ENCODE results near the gene VAMP8. TPM values are rescaled to one million over a fixed set of nuclear protein-coding genes. Genes with fewer than 3 reads are reported as not detected.
A peak's percentile ranks its signal among the peaks of the same experiment; 100 is the strongest.
"Not testable (repeated sequence)": the region's sequence is repeated elsewhere in the genome, so short reads cannot be mapped to it uniquely, and the experiment has no call there.

The VAMP8 gene
- total and polyA plus RNA-seq, 4 experiments from 2014 or later: 98.5 to 612 (median 254) TPM

GRCh38 chr2:85551698-85552678 lies 25.4 kb upstream of the VAMP8 start:
- POLR2A ChIA-PET (ENCODE audit: partially characterized antibody): interaction anchor here (1.0 to 7.8 kb wide), 10 partner anchors 9 to 225 kb away, joined by 4 to 113 read pairs (median 8); partner anchors contain the start of genes C2orf68, GGCX, MAT2A and SH2D6
- H3K36me3 Mint-ChIP-seq: peaks cover 27 to 58% of the 10 kb centered on the region in 2 donors

GRCh38 chr2:85553184-85553583 lies 24.2 kb upstream of the VAMP8 start:
- CTCF ChIA-PET (ENCODE audit: partially characterized antibody): interaction anchor here (0.5 to 12.4 kb wide), 8 partner anchors 15 to 903 kb away, joined by 3 to 378 read pairs (median 4); partner anchors contain the start of genes MAT2A and SH2D6
- H3K9me3 Mint-ChIP-seq: no peaks in the 10 kb centered on the region
- H3K36me3 Mint-ChIP-seq: peaks cover 31 to 63% of the 10 kb centered on the region in 2 donors
- intact Hi-C loops (cut with micrococcal nuclease): loop anchor here (2.0 kb wide), 1 partner anchor 226 kb away; the partner anchor contains the start of gene TGOLN2
- Histone ChIP-seq H3K9me3 (ENCODE audit: control insufficient read depth in 1 of 2, low read length in 2 of 2) (no peaks in the 10 kb centered on the region), H3K4me3 (ENCODE audit: low read length in 2 of 2) (no peak overlapping the region), H3K4me1 (ENCODE audit: insufficient read depth, low read length) (no peaks in the 10 kb centered on the region), H3K27me3 (ENCODE audit: insufficient read depth, low read length) (no peaks in the 10 kb centered on the region), H3K27ac (ENCODE audit: low read depth, low read length) (no peak overlapping the region), H3K36me3 (ENCODE audit: insufficient read depth, low read length) (peaks cover 45% of the 10 kb centered on the region)
- H3K27ac Mint-ChIP-seq: no peak overlapping the region
- no peak for DNase-seq
- POLR2A ChIA-PET (ENCODE audit: partially characterized antibody): interaction anchor here (6.8 to 7.8 kb wide), 2 partner anchors 14 to 133 kb away, joined by 92 to 113 read pairs; partner anchors contain the start of genes MAT2A and SH2D6
- H3K4me1 Mint-ChIP-seq: peaks cover 0 to 7% (median 4%) of the 10 kb centered on the region in 4 donors
- no peaks in the 10 kb centered on the region for H3K27me3 Mint-ChIP-seq
- H3K4me3 Mint-ChIP-seq: no peak overlapping the region

More at GRCh38 chr2:85551698-85552678, 25.4 kb upstream of the VAMP8 start:
- Mint-ChIP-seq H3K4me3 (no peak overlapping the region), H3K27ac (peak overlapping the region; percentile 22 to 70 (median 47)), H3K9me3 (no peaks in the 10 kb centered on the region), H3K4me1 (peaks cover 0 to 7% (median 4%) of the 10 kb centered on the region in 4 donors), H3K27me3 (no peaks in the 10 kb centered on the region)
- peaks cover 42% of the 10 kb centered on the region for H3K36me3 ChIP-seq (ENCODE audit: insufficient read depth, low read length)
- no peaks in the 10 kb centered on the region for H3K9me3 ChIP-seq (ENCODE audit: control insufficient read depth in 1 of 2, low read length in 2 of 2)
- H3K4me3 ChIP-seq (ENCODE audit: low read length in 2 of 2): no peak overlapping the region
- intact Hi-C loops (cut with micrococcal nuclease): loop anchor here (1.0 to 2.0 kb wide), 7 partner anchors 9 to 252 kb away; partner anchors contain the start of genes ELMOD3, GGCX, MAT2A and RETSAT
- CTCF ChIA-PET (ENCODE audit: partially characterized antibody): interaction anchor here (0.6 to 12.4 kb wide), 37 partner anchors 10 to 286 kb away, joined by 3 to 378 read pairs (median 4); partner anchors contain the start of genes C2orf68, ELMOD3, GGCX and MAT2A
- DNase-seq: peak; percentile 86 to 90 (median 87)
- no peak overlapping the region for H3K27ac ChIP-seq (ENCODE audit: low read depth, low read length)
- H3K27me3 ChIP-seq (ENCODE audit: insufficient read depth, low read length): no peaks in the 10 kb centered on the region
- H3K4me1 ChIP-seq (ENCODE audit: insufficient read depth, low read length): no peaks in the 10 kb centered on the region

GRCh38 chr2:85554980-85555612 lies 22.3 kb upstream of the VAMP8 start:
- no peaks in the 10 kb centered on the region for H3K27me3 Mint-ChIP-seq
- CTCF ChIA-PET (ENCODE audit: partially characterized antibody): interaction anchor here (0.6 to 12.4 kb wide), 4 partner anchors 17 to 165 kb away, joined by 3 to 378 read pairs (median 146); partner anchors contain the start of genes MAT2A and SH2D6
- peak overlapping the region in 1 of 7 donors; percentile 75 for H3K27ac Mint-ChIP-seq
- intact Hi-C loops (cut with micrococcal nuclease): no loop called here
- H3K9me3 Mint-ChIP-seq: no peaks in the 10 kb centered on the region
- H3K4me1 Mint-ChIP-seq: peaks cover 10 to 20% (median 13%) of the 10 kb centered on the region in 4 donors
- peaks cover 6% of the 10 kb centered on the region for H3K4me1 ChIP-seq (ENCODE audit: insufficient read depth, low read length)
- no peak overlapping the region for H3K27ac ChIP-seq (ENCODE audit: low read depth, low read length)
- peaks cover 45% of the 10 kb centered on the region for H3K36me3 ChIP-seq (ENCODE audit: insufficient read depth, low read length)
- DNase-seq: no peak
- POLR2A ChIA-PET (ENCODE audit: partially characterized antibody): interaction anchor here (1.3 to 7.8 kb wide), 5 partner anchors 16 to 135 kb away, joined by 4 to 113 read pairs (median 12); partner anchors contain the start of genes MAT2A and SH2D6
- H3K4me3 Mint-ChIP-seq: no peak overlapping the region
- H3K4me3 ChIP-seq (ENCODE audit: low read length in 2 of 2): no peak overlapping the region
- peaks cover 34 to 62% of the 10 kb centered on the region in 2 donors for H3K36me3 Mint-ChIP-seq
- no peaks in the 10 kb centered on the region for H3K27me3 ChIP-seq (ENCODE audit: insufficient read depth, low read length)
- H3K9me3 ChIP-seq (ENCODE audit: control insufficient read depth in 1 of 2, low read length in 2 of 2): no peaks in the 10 kb centered on the region

- intact Hi-C loops (cut with micrococcal nuclease): no loop called here
- H3K27me3 ChIP-seq (ENCODE audit: insufficient read depth, low read length): no peaks in the 10 kb centered on the region
Measured at GRCh38 chr2:85557130-85557529, 20.3 kb upstream of the VAMP8 start.

GRCh38 chr2:85558160-85558559 lies 19.2 kb upstream of the VAMP8 start:
- intact Hi-C loops (cut with micrococcal nuclease): no loop called here
- no peak overlapping the region for H3K27ac ChIP-seq (ENCODE audit: low read depth, low read length)
- CTCF ChIA-PET (ENCODE audit: partially characterized antibody): interaction anchor here (1.7 to 12.4 kb wide), 2 partner anchors 8 to 136 kb away, joined by 5 to 378 read pairs; partner anchors contain the start of gene SH2D6

More at GRCh38 chr2:85557130-85557529, 20.3 kb upstream of the VAMP8 start:
- ChIA-PET POLR2A (ENCODE audit: partially characterized antibody) (interaction anchor here (1.5 to 2.4 kb wide), 4 partner anchors 18 to 138 kb away, joined by 6 to 12 read pairs (median 9); partner anchors contain the start of genes MAT2A, SH2D6 and VAMP8), CTCF (ENCODE audit: partially characterized antibody) (interaction anchor here (0.8 to 12.4 kb wide), 8 partner anchors 9 to 167 kb away, joined by 3 to 378 read pairs (median 8); partner anchors contain the start of genes MAT2A and SH2D6)
- Histone ChIP-seq H3K4me3 (ENCODE audit: low read length in 2 of 2) (no peak overlapping the region), H3K4me1 (ENCODE audit: insufficient read depth, low read length) (peaks cover 19% of the 10 kb centered on the region), H3K9me3 (ENCODE audit: control insufficient read depth in 1 of 2, low read length in 2 of 2) (no peaks in the 10 kb centered on the region), H3K36me3 (ENCODE audit: insufficient read depth, low read length) (peaks cover 28% of the 10 kb centered on the region), H3K27ac (ENCODE audit: low read depth, low read length) (no peak overlapping the region)
- Mint-ChIP-seq H3K27me3 (no peaks in the 10 kb centered on the region), H3K4me1 (peaks cover 13 to 31% (median 22%) of the 10 kb centered on the region in 4 donors), H3K27ac (no peak overlapping the region), H3K36me3 (peaks cover 17 to 49% of the 10 kb centered on the region in 2 donors), H3K4me3 (no peak overlapping the region), H3K9me3 (no peaks in the 10 kb centered on the region)
- no peak for DNase-seq

GRCh38 chr2:85560403-85560726 lies 17.0 kb upstream of the VAMP8 start:
- H3K27me3 ChIP-seq (ENCODE audit: insufficient read depth, low read length); DNase-seq; H3K9me3 ChIP-seq (ENCODE audit: control insufficient read depth in 1 of 2, low read length in 2 of 2); H3K9me3 Mint-ChIP-seq; H3K36me3 ChIP-seq (ENCODE audit: insufficient read depth, low read length); H3K27me3 Mint-ChIP-seq: not testable (repeated sequence)
- H3K4me1 Mint-ChIP-seq: peaks cover 12 to 35% (median 22%) of the 10 kb centered on the region in 4 donors
- peak overlapping the region in 6 of 7 donors; percentile 70 to 98 (median 96) for H3K27ac Mint-ChIP-seq
- H3K4me3 ChIP-seq (ENCODE audit: low read length in 2 of 2): peak overlapping the region in 1 of 2 donors; percentile 97
- H3K27ac ChIP-seq (ENCODE audit: low read depth, low read length): peak overlapping the region; percentile 89
- H3K4me1 ChIP-seq (ENCODE audit: insufficient read depth, low read length): peaks cover 19% of the 10 kb centered on the region
- H3K36me3 Mint-ChIP-seq: peaks cover 8 to 25% of the 10 kb centered on the region in 2 donors
- ChIA-PET POLR2A (ENCODE audit: partially characterized antibody) (interaction anchor here (1.0 to 3.5 kb wide), 14 partner anchors 9 to 234 kb away, joined by 3 to 30 read pairs (median 12); partner anchors contain the start of genes MAT2A, RNF181, SH2D6 and TGOLN2), CTCF (ENCODE audit: partially characterized antibody) (interaction anchor here (0.7 to 3.3 kb wide), 9 partner anchors 9 to 260 kb away, joined by 3 to 12 read pairs (median 4); partner anchors contain the start of genes MAT2A, RNF181 and TMEM150A)
- intact Hi-C loops (cut with micrococcal nuclease): loop anchor here (2.0 kb wide), 1 partner anchor 142 kb away; the partner anchor contains the start of gene SH2D6
- H3K4me3 Mint-ChIP-seq: peak overlapping the region; percentile 94 to 99 (median 98)

More at GRCh38 chr2:85558160-85558559, 19.2 kb upstream of the VAMP8 start:
- Mint-ChIP-seq H3K4me1 (peaks cover 12 to 35% (median 21%) of the 10 kb centered on the region in 4 donors), H3K9me3 (no peaks in the 10 kb centered on the region), H3K27ac (peak overlapping the region in 2 of 7 donors; percentile 1 to 91), H3K27me3 (no peaks in the 10 kb centered on the region), H3K36me3 (peaks cover 15 to 44% of the 10 kb centered on the region in 2 donors), H3K4me3 (peak overlapping the region in 1 of 8 donors; percentile 35)
- no peak for DNase-seq
- POLR2A ChIA-PET (ENCODE audit: partially characterized antibody): interaction anchor here (0.8 to 3.5 kb wide), 3 partner anchors 19 to 139 kb away, joined by 4 to 18 read pairs (median 8); partner anchors contain the start of genes MAT2A, RNF181 and SH2D6
- peaks cover 19% of the 10 kb centered on the region for H3K4me1 ChIP-seq (ENCODE audit: insufficient read depth, low read length)
- H3K9me3 ChIP-seq (ENCODE audit: control insufficient read depth in 1 of 2, low read length in 2 of 2): no peaks in the 10 kb centered on the region
- peaks cover 19% of the 10 kb centered on the region for H3K36me3 ChIP-seq (ENCODE audit: insufficient read depth, low read length)
- no peaks in the 10 kb centered on the region for H3K27me3 ChIP-seq (ENCODE audit: insufficient read depth, low read length)
- no peak overlapping the region for H3K4me3 ChIP-seq (ENCODE audit: low read length in 2 of 2)
